ENCODE data around the gene IFNA10.
"Not testable (repeated sequence)": the region's sequence is repeated elsewhere in the genome, so short reads cannot be mapped to it uniquely, and the experiment has no call there.

Gene IFNA10

GRCh38 chr9:21187487-21187886 lies 19.5 kb downstream of the IFNA10 start, which contains the start of gene IFNA4:
IFNA4 (minus strand) TSS chr9:21187587; CDS start chr9:21187531, 56 bp downstream.
- not testable (repeated sequence) for DNase-seq

- DNase-seq, result not testable (repeated sequence)
These were observed 23.9 kb downstream of the IFNA10 start for GRCh38 chr9:21182810-21183736.

- DNase-seq, result no peak
These were observed 32.3 kb downstream of the IFNA10 start for GRCh38 chr9:21174671-21175070.

- DNase-seq, result no peak
These were observed 34.8 kb downstream of the IFNA10 start for GRCh38 chr9:21172156-21172555.

GRCh38 chr9:21171351-21171750 lies 35.6 kb downstream of the IFNA10 start:
- no peak for DNase-seq

- DNase-seq, result not testable (repeated sequence)
These were observed 40.4 kb downstream of the IFNA10 start, which contains the start of gene IFNA21 for GRCh38 chr9:21166560-21166959. IFNA21 (minus strand) TSS chr9:21166660; CDS start chr9:21166612, 48 bp downstream.

- DNase-seq, result no peak
These were observed 41.4 kb downstream of the IFNA10 start for GRCh38 chr9:21165516-21165915.

GRCh38 chr9:21160178-21160577 lies 46.8 kb downstream of the IFNA10 start:
- no peak for DNase-seq

All from activated CD4-positive, alpha-beta T cell treated with anti-CD3 and anti-CD28 coated beads, Interleukin-2, amount 50 U/mL, for 1 hour (primary cell).